K562 (cell line): ENCODE measurements around the gene RHBDL3. TPM values are rescaled to one million over a fixed set of nuclear protein-coding genes. Genes with fewer than 3 reads are reported as not detected.

ENCODE experiments used
- BRD9 ChIP-seq: fragments of 450-650 bp; IDR thresholded peaks from 2 replicates; pipeline ENCODE4 v1.6.1; 2018; ENCODE audit warnings: low read depth; ENCODE audit not compliant: partially characterized antibody
- CBFB ChIP-seq: sonication (generic); formaldehyde crosslinking; IDR thresholded peaks from 2 replicates; pipeline ENCODE4 v1.4.0; 2020; ENCODE audit warnings: mild to moderate bottlenecking, missing genetic modification reagents
- CHCHD3 ChIP-seq: fragments of 250-450 bp; sonication (Bioruptor Pico); IDR thresholded peaks from 2 replicates; pipeline ENCODE4 v2.1.2; 2022; ENCODE audit warnings: mild to moderate bottlenecking
- ELF4 ChIP-seq: fragments of 450-650 bp; formaldehyde crosslinking; IDR thresholded peaks from 2 replicates; pipeline ENCODE4 v1.4.0; 2022; ENCODE audit warnings: missing genetic modification characterization
- ERF ChIP-seq: fragments of 450-650 bp; formaldehyde crosslinking; IDR thresholded peaks from 2 replicates; pipeline ENCODE4 v1.4.0; 2020; ENCODE audit warnings: mild to moderate bottlenecking, mixed read lengths
- FOXM1 ChIP-seq, 2 experiments: fragments of 450-650 bp in 1 of 2; sonication (generic) in 1 of 2; formaldehyde crosslinking in 1 of 2; IDR thresholded peaks; 2 replicates each; pipeline versions ENCODE4 v1.6.1 to v1.9.0; 2017 to 2022; ENCODE audit warnings: low read depth in 2 of 2, mild to moderate bottlenecking in 2 of 2, missing genetic modification reagents in 1 of 2, moderate library complexity in 1 of 2
- HDAC6 ChIP-seq: IDR thresholded peaks from 2 replicates; pipeline ENCODE4 v1.6.1; 2012; ENCODE audit warnings: low read depth, mild to moderate bottlenecking, control low read depth, inconsistent platforms, low read length, moderate library complexity
- JUN ChIP-seq, 2 experiments: sonication (generic) in 1 of 2; formaldehyde crosslinking in 1 of 2; IDR thresholded peaks; 2 replicates each; pipeline versions ENCODE4 v1.6.1 to v1.8.0; 2012 to 2022; ENCODE audit warnings: borderline replicate concordance in 2 of 2, mild to moderate bottlenecking in 2 of 2, improper control_type of control experiment in 1 of 2, low read depth in 1 of 2, low read length in 1 of 2, missing genetic modification reagents in 1 of 2
- KLF10 ChIP-seq: fragments of 250-450 bp; sonication (Bioruptor Pico); IDR thresholded peaks from 2 replicates; pipeline ENCODE4 v1.6.1; 2021; ENCODE audit warnings: matching md5 sums
- MCM7 ChIP-seq, 2 experiments: fragments of 450-650 bp; IDR thresholded peaks; 2 replicates each; pipeline ENCODE4 v1.6.1; 2016 to 2018
- MECOM ChIP-seq: fragments of 250-450 bp; sonication (Bioruptor Pico); IDR thresholded peaks from 2 replicates; pipeline ENCODE4 v1.8.0; 2022; ENCODE audit warnings: inconsistent platforms
- RNF2 ChIP-seq: sonication (generic); IDR thresholded peaks from 2 replicates; pipeline ENCODE4 v1.6.1; 2016
- SOX6 ChIP-seq: fragments of 450-650 bp; IDR thresholded peaks from 2 replicates; pipeline ENCODE4 v1.6.1; 2014; ENCODE audit warnings: mild to moderate bottlenecking
- SRSF3 ChIP-seq: fragments of 200-400 bp; formaldehyde crosslinking; IDR thresholded peaks from 2 replicates; pipeline ENCODE4 v1.6.1; 2016; ENCODE audit warnings: mild to moderate bottlenecking, low read length, moderate library complexity; ENCODE audit not compliant: insufficient read depth
- TRIM24 ChIP-seq, 2 experiments: fragments of 450-650 bp; IDR thresholded peaks; 2 replicates each; pipeline ENCODE4 v1.6.1; 2016
- XRCC4 ChIP-seq: IDR thresholded peaks from one replicate; pipeline ENCODE4 v1.6.1; 2011; ENCODE audit not compliant: insufficient read depth, insufficient read length; ENCODE audit errors: extremely low read depth
- ZKSCAN1 ChIP-seq: fragments of 150-350 bp; IDR thresholded peaks from 2 replicates; pipeline ENCODE4 v1.6.1; 2016; ENCODE audit warnings: low read depth, low read length
- ZNF561 ChIP-seq: fragments of 450-650 bp; formaldehyde crosslinking; conservative IDR thresholded peaks from 2 replicates; pipeline ENCODE4 v1.4.0; 2020; ENCODE audit warnings: mild to moderate bottlenecking, moderate library complexity
- ZNF79 ChIP-seq: fragments of 250-450 bp; sonication (Bioruptor Pico); IDR thresholded peaks from 2 replicates; pipeline ENCODE4 v1.4.0; 2020; ENCODE audit warnings: low read depth, mild to moderate bottlenecking, moderate library complexity
- polyA plus RNA-seq, 8 experiments: library from polyadenylated mRNA; depleted of rRNA in 4 of 8; stranded (reverse) in 5 of 8; unstranded in 3 of 8; fragments of >200 nt; fragmentation: Nextera tagmentation in 2 of 8; fragmentation: Illumina TruSeq in 1 of 8; extraction: Ambion mirVana in 2 of 8; extraction: Trizol in 1 of 8; gene quantifications; 2 replicates each; pipeline versions ENCODE4 v1.2.1 to v1.2.3, GENCODE V29; 2011 to 2014; ENCODE audit warnings: inconsistent platforms in 1 of 8, missing spikeins in 1 of 8
- total RNA-seq, 7 experiments: library from RNA; depleted of rRNA in 6 of 7; stranded (reverse); fragments of >200 nt in 6 of 7; fragmentation: Illumina TruSeq in 2 of 7; extraction: Trizol in 2 of 7; gene quantifications; 2 replicates each; pipeline versions ENCODE4 v1.2.1 to v1.2.3, GENCODE V29; 2011 to 2021; ENCODE audit warnings: low replicate concordance in 1 of 7
- TF ChIP-seq, protein P1 (sequence below): fragments of 450-650 bp; IDR thresholded peaks from 2 replicates; pipeline ENCODE4 v1.6.1; 2018; ENCODE audit warnings: mild to moderate bottlenecking, low read depth; ENCODE audit not compliant: partially characterized antibody
- TF ChIP-seq, protein P2 (sequence below): sonication (generic); formaldehyde crosslinking; IDR thresholded peaks from 2 replicates; pipeline ENCODE4 v1.8.1; 2023; ENCODE audit warnings: mild to moderate bottlenecking, missing genetic modification reagents
- TF ChIP-seq, protein P3 (sequence below): fragments of 250-450 bp; sonication (Bioruptor Pico); IDR thresholded peaks from 2 replicates; pipeline ENCODE4 v1.8.0; 2022; ENCODE audit warnings: inconsistent platforms
- TF ChIP-seq, protein P4 (sequence below), 2 experiments: IDR thresholded peaks; 2 replicates each; pipeline ENCODE4 v1.6.1; 2011; ENCODE audit warnings: borderline replicate concordance in 1 of 2, control low read depth in 1 of 2, low read depth in 1 of 2, low read length in 1 of 2, mild to moderate bottlenecking in 1 of 2, mixed read lengths in 1 of 2, moderate library complexity in 1 of 2; ENCODE audit not compliant: insufficient read depth in 1 of 2, insufficient read length in 1 of 2, poor library complexity in 1 of 2, severe bottlenecking in 1 of 2; ENCODE audit errors: extremely low read depth in 1 of 2

RHBDL3 gene
- total and polyA plus RNA-seq, 9 of the 15 experiments (the other 6 are each of a cell fraction or from before 2014, with no cell fraction given), result 0.06 to 0.31 (median 0.09) TPM; not detected in 4

DNA sequence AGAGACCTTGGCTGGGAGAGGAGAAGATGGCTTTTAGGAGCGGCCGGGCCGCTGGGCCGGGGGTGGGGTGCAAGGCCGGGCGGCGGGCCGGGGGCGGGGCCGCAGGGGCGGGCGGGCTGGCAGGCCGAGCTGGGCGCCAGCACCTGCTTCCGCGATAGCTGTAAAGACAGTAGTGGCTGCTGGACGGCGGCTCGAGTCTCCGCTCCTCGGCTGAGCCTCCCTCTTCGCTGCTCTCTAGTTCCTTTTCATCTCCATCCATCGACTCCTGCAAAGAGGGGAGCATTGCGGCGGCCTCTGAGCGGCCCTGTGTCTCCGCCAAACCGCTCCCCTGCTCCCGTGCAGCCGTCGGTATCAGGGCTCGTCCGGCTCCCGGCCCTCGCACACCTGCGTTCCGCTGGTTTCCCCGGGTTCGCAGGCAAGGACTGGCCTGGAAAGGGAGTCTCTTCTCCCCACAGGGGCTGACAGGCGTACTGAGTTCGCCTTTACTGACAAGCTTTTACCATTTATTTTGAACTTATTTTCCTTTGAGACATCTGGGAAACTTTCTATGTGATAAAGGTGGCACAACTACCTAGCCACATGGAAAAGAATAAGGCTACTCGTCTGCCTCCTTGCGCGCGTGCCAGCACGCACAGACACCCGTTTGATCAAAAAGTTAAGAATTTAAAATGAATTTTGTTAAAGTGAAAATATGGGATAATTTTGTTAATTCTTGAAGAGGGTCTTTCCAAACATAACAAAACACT is 76.4 kb downstream of the RHBDL3 start, which contains the start of gene C17orf75 (continued):
- TF ChIP-seq HDAC6 (no peak), JUN (IDR thresholded peaks at IDR 0.05; ENCODE audit: borderline replicate concordance, low read depth, low read length) (peak; percentile 51; the same call in 1 of the 2 replicates), JUN (CRISPR knock-in tag; IDR thresholded peaks at IDR 0.05; ENCODE audit: borderline replicate concordance) (no peak), ZNF561 (CRISPR knock-in tag) (no peak), MECOM (CRISPR knock-in tag) (no peak), FOXM1 (IDR thresholded peaks at IDR 0.05; ENCODE audit: low read depth) (no peak), FOXM1 (CRISPR knock-in tag; IDR thresholded peaks at IDR 0.05; ENCODE audit: low read depth) (no peak), TRIM24 (IDR thresholded peaks at IDR 0.05) (peak in 1 of 2 experiments; percentile 99; a peak in 3 of 4 replicates), ELF4 (no peak; the same call in 1 of the 2 replicates), SOX6 (peak; percentile 68; the same call in 1 of the 2 replicates), CBFB (CRISPR knock-in tag) (0 out of 2 replicates have a peak, but pooled peaks have one; percentile 55), CHCHD3 (CRISPR knock-in tag) (no peak), RNF2 (peak; percentile 81), XRCC4 (no peak), SRSF3 (no peak), ERF (no peak), ZKSCAN1 (peak; percentile 85; the same call in 1 of the 2 replicates), BRD9 (no peak), MCM7 (IDR thresholded peaks at IDR 0.05) (no peak), KLF10 (CRISPR knock-in tag) (no peak), ZNF79 (CRISPR knock-in tag) (no peak)
- TF ChIP-seq, protein P1, sequence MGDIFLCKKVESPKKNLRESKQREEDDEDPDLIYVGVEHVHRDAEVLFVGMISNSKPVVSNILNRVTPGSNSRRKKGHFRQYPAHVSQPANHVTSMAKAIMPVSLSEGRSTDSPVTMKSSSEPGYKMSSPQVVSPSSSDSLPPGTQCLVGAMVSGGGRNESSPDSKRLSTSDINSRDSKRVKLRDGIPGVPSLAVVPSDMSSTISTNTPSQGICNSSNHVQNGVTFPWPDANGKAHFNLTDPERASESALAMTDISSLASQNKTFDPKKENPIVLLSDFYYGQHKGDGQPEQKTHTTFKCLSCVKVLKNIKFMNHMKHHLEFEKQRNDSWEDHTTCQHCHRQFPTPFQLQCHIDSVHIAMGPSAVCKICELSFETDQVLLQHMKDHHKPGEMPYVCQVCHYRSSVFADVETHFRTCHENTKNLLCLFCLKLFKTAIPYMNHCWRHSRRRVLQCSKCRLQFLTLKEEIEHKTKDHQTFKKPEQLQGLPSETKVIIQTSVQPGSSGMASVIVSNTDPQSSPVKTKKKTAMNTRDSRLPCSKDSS, result no peak
- TF ChIP-seq, protein P2, sequence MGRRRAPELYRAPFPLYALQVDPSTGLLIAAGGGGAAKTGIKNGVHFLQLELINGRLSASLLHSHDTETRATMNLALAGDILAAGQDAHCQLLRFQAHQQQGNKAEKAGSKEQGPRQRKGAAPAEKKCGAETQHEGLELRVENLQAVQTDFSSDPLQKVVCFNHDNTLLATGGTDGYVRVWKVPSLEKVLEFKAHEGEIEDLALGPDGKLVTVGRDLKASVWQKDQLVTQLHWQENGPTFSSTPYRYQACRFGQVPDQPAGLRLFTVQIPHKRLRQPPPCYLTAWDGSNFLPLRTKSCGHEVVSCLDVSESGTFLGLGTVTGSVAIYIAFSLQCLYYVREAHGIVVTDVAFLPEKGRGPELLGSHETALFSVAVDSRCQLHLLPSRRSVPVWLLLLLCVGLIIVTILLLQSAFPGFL (CRISPR knock-in tag), result peak; percentile 93; the same call in 1 of the 2 replicates
- TF ChIP-seq, protein P3, sequence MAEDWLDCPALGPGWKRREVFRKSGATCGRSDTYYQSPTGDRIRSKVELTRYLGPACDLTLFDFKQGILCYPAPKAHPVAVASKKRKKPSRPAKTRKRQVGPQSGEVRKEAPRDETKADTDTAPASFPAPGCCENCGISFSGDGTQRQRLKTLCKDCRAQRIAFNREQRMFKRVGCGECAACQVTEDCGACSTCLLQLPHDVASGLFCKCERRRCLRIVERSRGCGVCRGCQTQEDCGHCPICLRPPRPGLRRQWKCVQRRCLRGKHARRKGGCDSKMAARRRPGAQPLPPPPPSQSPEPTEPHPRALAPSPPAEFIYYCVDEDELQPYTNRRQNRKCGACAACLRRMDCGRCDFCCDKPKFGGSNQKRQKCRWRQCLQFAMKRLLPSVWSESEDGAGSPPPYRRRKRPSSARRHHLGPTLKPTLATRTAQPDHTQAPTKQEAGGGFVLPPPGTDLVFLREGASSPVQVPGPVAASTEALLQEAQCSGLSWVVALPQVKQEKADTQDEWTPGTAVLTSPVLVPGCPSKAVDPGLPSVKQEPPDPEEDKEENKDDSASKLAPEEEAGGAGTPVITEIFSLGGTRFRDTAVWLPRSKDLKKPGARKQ (CRISPR knock-in tag), result peak; percentile 64; the same call in 1 of the 2 replicates
- TF ChIP-seq, protein P4, sequence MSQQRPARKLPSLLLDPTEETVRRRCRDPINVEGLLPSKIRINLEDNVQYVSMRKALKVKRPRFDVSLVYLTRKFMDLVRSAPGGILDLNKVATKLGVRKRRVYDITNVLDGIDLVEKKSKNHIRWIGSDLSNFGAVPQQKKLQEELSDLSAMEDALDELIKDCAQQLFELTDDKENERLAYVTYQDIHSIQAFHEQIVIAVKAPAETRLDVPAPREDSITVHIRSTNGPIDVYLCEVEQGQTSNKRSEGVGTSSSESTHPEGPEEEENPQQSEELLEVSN (IDR thresholded peaks at IDR 0.05; ENCODE audit: borderline replicate concordance in 1 of 2, extremely low read depth in 1 of 2, insufficient read depth in 1 of 2, insufficient read length in 1 of 2, low read depth in 1 of 2, low read length in 1 of 2, poor library complexity in 1 of 2, severe bottlenecking in 1 of 2), result peak in 1 of 2 experiments; percentile 80
